Measurements from ENCODE around the gene CHTF8.
A peak's percentile ranks its signal among the peaks of the same experiment; 100 is the strongest.
"Not testable (repeated sequence)": the region's sequence is repeated elsewhere in the genome, so short reads cannot be mapped to it uniquely, and the experiment has no call there.

Gene CHTF8

GRCh38 chr16:69133373-69133954, 1.1 kb upstream of the CHTF8 start:
- DNase-seq, result no peak

GRCh38 chr16:69131839-69132423, 457 bp downstream of the CHTF8 start:
- peak; percentile 12 for DNase-seq

- no peak for DNase-seq
These were observed 1.1 kb downstream of the CHTF8 start for GRCh38 chr16:69131167-69131838.

GRCh38 chr16:69130461-69130860, 1.9 kb downstream of the CHTF8 start:
- no peak for DNase-seq

- DNase-seq, result no peak
These were observed 4.3 kb downstream of the CHTF8 start for GRCh38 chr16:69127966-69128510.

- not testable (repeated sequence) for DNase-seq
These were observed 5.6 kb downstream of the CHTF8 start for GRCh38 chr16:69126801-69127200.

- no peak for DNase-seq
These were observed 6.2 kb downstream of the CHTF8 start for GRCh38 chr16:69126221-69126620.

- DNase-seq, result not testable (repeated sequence)
These were observed 7.4 kb downstream of the CHTF8 start for GRCh38 chr16:69124961-69125360.

GRCh38 chr16:69124406-69124805, 8.0 kb downstream of the CHTF8 start:
- not testable (repeated sequence) for DNase-seq

GRCh38 chr16:69123910-69124309, 8.5 kb downstream of the CHTF8 start:
- DNase-seq, result peak; percentile 30

- DNase-seq, result no peak
These were observed 12.2 kb downstream of the CHTF8 start for GRCh38 chr16:69120096-69120664.

- no peak for DNase-seq
These were observed 12.9 kb downstream of the CHTF8 start for GRCh38 chr16:69119536-69119935.

GRCh38 chr16:69118994-69119393, 13.4 kb downstream of the CHTF8 start:
- DNase-seq, result no peak

GRCh38 chr16:69118468-69118867, 13.9 kb downstream of the CHTF8 start:
- no peak for DNase-seq

GRCh38 chr16:69116906-69117305, 15.5 kb downstream of the CHTF8 start:
- no peak for DNase-seq

GRCh38 chr16:69116256-69116875, 16.0 kb downstream of the CHTF8 start:
- no peak for DNase-seq

GRCh38 chr16:69115837-69116236, 16.6 kb downstream of the CHTF8 start:
- no peak for DNase-seq

- DNase-seq, result no peak
These were observed 17.0 kb downstream of the CHTF8 start for GRCh38 chr16:69115361-69115760.

- DNase-seq, result no peak
These were observed 17.4 kb downstream of the CHTF8 start for GRCh38 chr16:69114976-69115355.

GRCh38 chr16:69114346-69114975, 17.9 kb downstream of the CHTF8 start:
- DNase-seq, result no peak

GRCh38 chr16:69113216-69113615, 19.2 kb downstream of the CHTF8 start:
- no peak for DNase-seq

- DNase-seq, result no peak
These were observed 19.9 kb downstream of the CHTF8 start for GRCh38 chr16:69112285-69113129.
